ENCODE results near the gene EFHB. TPM values are rescaled to one million over a fixed set of nuclear protein-coding genes. Genes with fewer than 3 reads are reported as not detected.

EFHB gene
- total RNA-seq, 1 donor from 2014 or later = 2.0 TPM

- Histone ChIP-seq H3K36me3 (no peaks in the 10 kb centered on the region), H3K4me2 (no peak overlapping the region), H3K27ac (no peak overlapping the region), H3F3A (ENCODE audit: low read depth) (peaks cover 3% of the 10 kb centered on the region), H3K79me2 (ENCODE audit: low read depth) (peaks cover 100% of the 10 kb centered on the region), H3K9ac (no peak overlapping the region), H2AFZ (replicated peaks) (no peak overlapping the region), H3K4me1 (no peaks in the 10 kb centered on the region), H4K20me1 (ENCODE audit: low read depth) (peaks cover 65% of the 10 kb centered on the region), H3K4me3 (no peak overlapping the region), H3K9me3 (ENCODE audit: low read depth) (no peaks in the 10 kb centered on the region), H3K27me3 (no peaks in the 10 kb centered on the region)
- H3K4me3 Mint-ChIP-seq = no peak overlapping the region
- peaks cover 16% of the 10 kb centered on the region for H3K36me3 Mint-ChIP-seq
- no peak overlapping the region for H3K27ac Mint-ChIP-seq
- no peak for DNase-seq (ENCODE audit: low spot score)
- no peaks in the 10 kb centered on the region for H3K9me3 Mint-ChIP-seq
- peaks cover 2% of the 10 kb centered on the region for H3K27me3 Mint-ChIP-seq (ENCODE audit: insufficient read depth, low read depth)
- TF ChIP-seq EZH2 (IDR thresholded peaks at IDR 0.05) (no peak), EZH2phosphoT487 (IDR thresholded peaks at IDR 0.05) (no peak)
- TF ChIP-seq, protein P1, sequence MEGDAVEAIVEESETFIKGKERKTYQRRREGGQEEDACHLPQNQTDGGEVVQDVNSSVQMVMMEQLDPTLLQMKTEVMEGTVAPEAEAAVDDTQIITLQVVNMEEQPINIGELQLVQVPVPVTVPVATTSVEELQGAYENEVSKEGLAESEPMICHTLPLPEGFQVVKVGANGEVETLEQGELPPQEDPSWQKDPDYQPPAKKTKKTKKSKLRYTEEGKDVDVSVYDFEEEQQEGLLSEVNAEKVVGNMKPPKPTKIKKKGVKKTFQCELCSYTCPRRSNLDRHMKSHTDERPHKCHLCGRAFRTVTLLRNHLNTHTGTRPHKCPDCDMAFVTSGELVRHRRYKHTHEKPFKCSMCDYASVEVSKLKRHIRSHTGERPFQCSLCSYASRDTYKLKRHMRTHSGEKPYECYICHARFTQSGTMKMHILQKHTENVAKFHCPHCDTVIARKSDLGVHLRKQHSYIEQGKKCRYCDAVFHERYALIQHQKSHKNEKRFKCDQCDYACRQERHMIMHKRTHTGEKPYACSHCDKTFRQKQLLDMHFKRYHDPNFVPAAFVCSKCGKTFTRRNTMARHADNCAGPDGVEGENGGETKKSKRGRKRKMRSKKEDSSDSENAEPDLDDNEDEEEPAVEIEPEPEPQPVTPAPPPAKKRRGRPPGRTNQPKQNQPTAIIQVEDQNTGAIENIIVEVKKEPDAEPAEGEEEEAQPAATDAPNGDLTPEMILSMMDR (IDR thresholded peaks at IDR 0.05) = no peak
- no peaks in the 10 kb centered on the region for H3K4me1 Mint-ChIP-seq
These were observed 33.8 kb upstream of the EFHB start for GRCh38 chr3:19967812-19968211.

DNA sequence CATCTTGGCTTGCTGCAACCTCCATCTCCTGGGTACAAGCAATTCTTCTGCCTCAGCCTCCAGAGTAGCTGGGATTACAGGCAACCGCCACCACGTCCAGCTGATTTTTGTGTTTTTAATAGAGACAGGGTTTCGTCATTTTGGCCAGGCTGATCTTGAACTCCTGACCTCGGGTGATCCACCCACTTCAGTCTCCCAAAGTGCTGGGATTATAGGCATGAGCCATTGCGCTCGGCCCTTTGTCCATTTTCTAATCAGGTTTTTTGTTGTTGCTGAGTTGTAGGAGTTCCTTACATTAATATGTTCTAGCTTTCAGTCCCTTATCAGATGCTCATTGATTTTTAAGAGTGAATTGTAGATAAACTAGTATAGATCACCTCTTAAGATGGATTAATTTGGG, 33.2 kb upstream of the EFHB start:
- peaks cover 3% of the 10 kb centered on the region for H3F3A ChIP-seq (ENCODE audit: low read depth)
- H3K27ac ChIP-seq = no peak overlapping the region
- Mint-ChIP-seq H3K9me3 (no peaks in the 10 kb centered on the region), H3K4me1 (no peaks in the 10 kb centered on the region), H3K36me3 (peaks cover 16% of the 10 kb centered on the region), H3K4me3 (no peak overlapping the region), H3K27me3 (ENCODE audit: insufficient read depth, low read depth) (peaks cover 2% of the 10 kb centered on the region), H3K27ac (no peak overlapping the region)
- no peaks in the 10 kb centered on the region for H3K36me3 ChIP-seq
- H3K4me1 ChIP-seq = no peaks in the 10 kb centered on the region
- no peak overlapping the region for H3K9ac ChIP-seq
- H3K27me3 ChIP-seq = no peaks in the 10 kb centered on the region
- TF ChIP-seq, protein P1 (IDR thresholded peaks at IDR 0.05) = no peak
- TF ChIP-seq EZH2phosphoT487 (IDR thresholded peaks at IDR 0.05) = no peak
- TF ChIP-seq EZH2 (IDR thresholded peaks at IDR 0.05) = no peak
- H3K79me2 ChIP-seq (ENCODE audit: low read depth) = peaks cover 100% of the 10 kb centered on the region
- H3K4me2 ChIP-seq = no peak overlapping the region
- no peak for DNase-seq (ENCODE audit: low spot score)
- peaks cover 66% of the 10 kb centered on the region for H4K20me1 ChIP-seq (ENCODE audit: low read depth)
- H2AFZ ChIP-seq (replicated peaks) = no peak overlapping the region
- no peak overlapping the region for H3K4me3 ChIP-seq
- no peaks in the 10 kb centered on the region for H3K9me3 ChIP-seq (ENCODE audit: low read depth)

DNA sequence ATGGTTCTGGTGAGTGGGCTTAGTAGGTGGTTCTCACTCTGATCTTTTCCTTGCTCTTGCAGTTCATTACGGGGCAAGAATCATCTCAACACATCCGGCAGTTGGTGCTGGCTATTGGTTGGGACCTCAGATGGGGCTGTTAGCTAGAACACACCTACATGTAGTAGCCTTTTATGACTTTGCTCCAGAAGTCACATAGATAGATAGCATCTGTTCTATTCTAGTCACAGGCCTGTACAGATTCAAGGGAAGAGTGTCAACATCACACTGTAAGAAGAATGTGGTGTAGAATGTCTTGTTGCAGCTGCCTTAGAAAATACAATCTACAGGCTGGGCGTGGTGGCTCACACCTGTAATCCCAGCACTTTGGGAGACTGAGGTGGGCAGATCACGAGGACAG, 27.9 kb upstream of the EFHB start:
- H3K27ac Mint-ChIP-seq = no peak overlapping the region
- Histone ChIP-seq H3K9ac (no peak overlapping the region), H4K20me1 (ENCODE audit: low read depth) (peaks cover 81% of the 10 kb centered on the region), H3K27me3 (no peaks in the 10 kb centered on the region), H3K4me2 (no peak overlapping the region), H3K9me3 (ENCODE audit: low read depth) (no peaks in the 10 kb centered on the region), H3K4me3 (no peak overlapping the region), H3K4me1 (no peaks in the 10 kb centered on the region), H2AFZ (replicated peaks) (no peak overlapping the region), H3K79me2 (ENCODE audit: low read depth) (peaks cover 100% of the 10 kb centered on the region), H3K36me3 (no peaks in the 10 kb centered on the region), H3F3A (ENCODE audit: low read depth) (no peaks in the 10 kb centered on the region), H3K27ac (no peak overlapping the region)
- H3K36me3 Mint-ChIP-seq = peaks cover 20% of the 10 kb centered on the region
- no peak overlapping the region for H3K4me3 Mint-ChIP-seq
- H3K9me3 Mint-ChIP-seq = no peaks in the 10 kb centered on the region
- H3K4me1 Mint-ChIP-seq = no peaks in the 10 kb centered on the region
- TF ChIP-seq EZH2 (IDR thresholded peaks at IDR 0.05) (no peak), EZH2phosphoT487 (IDR thresholded peaks at IDR 0.05) (no peak)
- TF ChIP-seq, protein P1 (IDR thresholded peaks at IDR 0.05) = no peak
- H3K27me3 Mint-ChIP-seq (ENCODE audit: insufficient read depth, low read depth) = peaks cover under 1% of the 10 kb centered on the region
- DNase-seq (ENCODE audit: low spot score) = no peak

Data from neural progenitor cell (in vitro differentiated cells).